GM21717 (cell line): ENCODE results near the gene PTDSS2.
A peak's percentile ranks its signal among the peaks of the same experiment; 100 is the strongest.

ENCODE experiments used
- ATAC-seq: cut with Tn5 transposase; IDR thresholded peaks from one replicate; pipeline ENCODE4 v1.9.1; 2021; ENCODE audit warnings: mild to moderate bottlenecking, moderate library complexity; ENCODE audit not compliant: unreplicated experiment

The PTDSS2 gene

DNA sequence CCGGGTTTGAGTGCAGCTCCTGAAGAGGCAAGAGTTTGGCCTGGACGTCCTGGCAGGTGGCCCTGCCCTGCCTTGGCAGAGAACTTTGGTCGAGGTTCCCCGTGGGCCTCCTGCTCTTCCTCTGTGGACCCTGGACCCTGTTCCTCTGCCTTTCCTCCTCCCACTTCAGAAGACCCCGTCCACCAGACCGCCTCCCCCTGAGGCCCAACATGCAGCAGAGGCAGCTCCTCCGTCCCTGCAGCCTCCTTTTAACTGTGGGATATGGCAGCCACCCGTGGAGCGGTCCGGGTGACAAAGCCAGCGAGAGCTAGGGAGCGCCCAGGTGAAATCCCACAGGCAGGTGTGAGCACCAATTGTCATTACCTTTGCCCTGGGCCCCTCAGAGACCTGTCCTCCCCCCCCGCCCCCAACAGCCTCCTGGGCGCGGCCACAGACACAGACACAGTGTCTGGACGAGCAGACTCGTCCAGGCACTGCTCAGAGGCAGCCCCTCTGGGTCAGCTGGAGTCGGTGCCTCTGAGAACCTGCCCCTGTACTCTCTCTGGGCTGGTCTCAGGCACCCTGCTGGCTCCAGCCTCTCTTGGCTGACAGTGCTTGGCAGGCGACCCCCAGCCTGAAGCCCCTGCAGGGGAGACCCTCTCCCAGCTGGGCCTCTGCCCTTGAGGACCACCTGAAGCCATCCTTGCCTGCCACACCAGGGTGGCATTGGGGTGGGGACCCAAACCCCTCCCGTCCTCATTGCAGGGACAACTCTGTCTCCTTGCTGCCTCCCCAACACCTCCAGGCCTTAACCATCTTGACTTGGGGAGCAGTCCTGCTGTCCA, 4.1 kb upstream of the PTDSS2 start:
- no peak for ATAC-seq

GRCh38 chr11:446891-447290, 3.2 kb upstream of the PTDSS2 start:
- no peak for ATAC-seq

- ATAC-seq, result peak; percentile 42
Measured at GRCh38 chr11:447923-448731, 2.0 kb upstream of the PTDSS2 start.

- ATAC-seq, result no peak
Measured at GRCh38 chr11:450809-451451, 851 bp downstream of the PTDSS2 start.

GRCh38 chr11:451738-452137, 1.7 kb downstream of the PTDSS2 start:
- no peak for ATAC-seq

DNA sequence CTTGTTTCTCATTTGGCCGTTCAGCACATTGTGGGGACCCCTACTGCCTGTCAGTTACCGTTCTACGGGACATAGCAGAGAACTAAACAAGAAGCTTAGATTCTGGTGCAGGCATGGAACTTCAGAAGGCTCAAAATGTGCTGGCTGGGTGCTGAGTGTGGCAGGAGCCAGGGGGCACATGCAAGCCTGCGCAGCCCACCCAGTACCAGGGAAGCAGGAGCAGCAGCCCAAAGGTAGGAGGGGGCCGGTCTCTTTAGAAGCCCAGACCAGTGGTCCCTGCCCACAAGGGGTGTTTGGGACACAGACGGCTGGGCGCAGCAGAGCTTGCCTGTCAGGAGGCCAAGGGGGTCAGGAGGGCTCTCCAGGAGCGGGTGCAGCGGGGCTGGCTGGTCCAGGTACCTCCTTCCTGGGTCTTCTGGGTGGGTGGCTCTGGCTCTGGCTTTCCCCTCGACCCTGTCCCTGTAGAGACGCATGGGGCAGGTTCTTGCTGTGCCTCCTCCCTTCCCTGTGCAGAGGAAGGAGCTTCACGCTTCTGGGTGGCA, 2.2 kb downstream of the PTDSS2 start:
- ATAC-seq, result no peak

GRCh38 chr11:452916-453527, 2.9 kb downstream of the PTDSS2 start:
- ATAC-seq, result no peak

- no peak for ATAC-seq
Measured at GRCh38 chr11:453564-453963, 3.5 kb downstream of the PTDSS2 start.

DNA sequence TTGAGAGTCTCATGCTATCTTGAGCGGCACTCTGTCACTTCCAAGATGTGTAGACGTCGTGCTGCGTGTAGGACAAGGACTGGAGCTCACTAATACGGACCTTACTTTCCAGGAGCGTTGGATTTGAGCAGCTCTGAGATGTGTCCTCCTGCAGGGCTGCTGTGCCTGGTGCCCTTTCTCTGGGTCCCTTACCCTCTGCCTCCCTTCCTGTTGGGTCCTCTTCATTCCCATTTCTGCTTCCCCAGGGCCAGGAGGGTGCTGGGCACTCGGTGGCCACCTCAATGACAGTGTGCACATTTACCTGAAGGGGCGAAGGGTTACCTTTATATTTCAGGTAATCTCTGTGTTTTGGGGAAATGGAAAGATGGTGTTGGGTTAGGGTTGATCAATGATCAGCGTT, 4.0 kb downstream of the PTDSS2 start:
- no peak for ATAC-seq

- ATAC-seq, result no peak
Measured at GRCh38 chr11:454801-455565, 4.9 kb downstream of the PTDSS2 start.

- ATAC-seq, result no peak
Measured at GRCh38 chr11:455566-456147, 5.6 kb downstream of the PTDSS2 start.

GRCh38 chr11:456533-456932, 6.5 kb downstream of the PTDSS2 start:
- no peak for ATAC-seq

DNA sequence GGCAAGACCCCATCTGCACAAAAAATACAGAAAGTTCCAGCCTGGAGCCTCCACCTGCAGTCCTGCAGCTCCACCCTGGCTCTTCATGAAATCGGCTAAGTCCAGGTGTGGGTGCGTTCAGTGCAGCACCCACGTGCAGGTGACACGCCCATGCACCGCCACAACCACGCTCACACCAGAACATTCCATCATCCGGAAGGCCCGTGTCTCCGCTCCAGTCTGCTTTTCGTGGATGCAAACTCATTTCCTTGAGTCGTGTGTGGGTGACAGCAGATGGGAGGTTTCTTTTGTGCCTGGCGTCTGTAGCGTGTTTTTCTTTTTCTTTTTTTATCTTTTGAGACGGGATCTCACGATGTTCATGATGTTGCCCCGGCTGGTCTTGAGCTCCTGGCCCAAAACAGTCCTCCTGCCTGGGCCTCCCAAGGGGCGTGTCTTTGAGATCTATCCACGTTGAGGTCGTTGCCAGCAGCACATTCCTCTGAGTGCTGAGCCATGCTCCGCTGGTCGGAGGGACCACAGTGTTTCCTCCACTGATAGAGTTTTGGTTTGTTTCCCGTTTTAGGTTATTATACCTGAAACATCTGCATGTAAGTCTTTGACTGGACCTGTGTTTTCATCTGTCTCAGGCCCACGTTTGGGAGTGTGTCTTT, 7.2 kb downstream of the PTDSS2 start:
- ATAC-seq, result no peak

GRCh38 chr11:459511-460220, 9.6 kb downstream of the PTDSS2 start:
- no peak for ATAC-seq

DNA sequence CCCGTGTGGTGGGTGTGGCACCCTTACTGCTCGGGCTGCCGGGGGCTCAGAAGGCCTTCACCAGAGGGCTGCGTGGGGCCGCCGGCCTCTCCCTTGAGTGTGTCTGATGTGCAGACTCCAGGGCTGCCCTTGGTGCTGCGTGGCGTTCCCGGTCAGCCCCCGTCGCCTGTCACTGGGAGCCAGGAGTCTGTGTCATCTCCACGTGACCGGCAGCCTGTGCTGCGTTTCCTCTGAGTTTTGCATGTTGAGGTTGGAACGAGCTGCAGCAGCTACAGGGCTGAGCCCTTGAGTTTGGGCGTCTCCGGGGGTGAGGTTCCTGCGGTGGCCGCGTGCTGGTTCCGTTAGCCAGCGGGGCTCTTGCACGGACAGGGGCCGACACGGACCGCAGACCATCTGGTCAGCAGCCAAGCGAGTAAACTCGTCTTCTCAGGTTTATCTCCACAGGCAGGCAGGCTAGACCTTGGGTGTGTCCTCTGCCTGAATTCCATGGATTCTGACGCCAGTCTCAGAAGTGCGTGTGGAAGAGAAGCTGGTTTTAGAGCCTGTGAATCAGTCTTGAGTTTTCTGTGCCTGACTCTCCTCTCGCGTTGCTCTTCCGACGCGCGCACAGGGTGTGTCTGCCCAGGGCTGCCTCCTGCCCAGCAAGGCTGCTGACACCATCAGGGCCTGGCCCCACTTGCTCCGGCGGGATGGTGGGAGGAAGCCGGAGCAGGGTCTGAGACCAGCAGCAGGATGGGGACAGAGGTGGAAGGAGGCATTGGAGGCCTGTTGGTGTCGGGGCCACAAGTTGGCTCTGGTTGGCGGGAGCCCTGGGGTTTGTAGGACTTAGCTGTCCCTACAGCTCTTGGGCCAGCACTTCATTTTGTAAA, 10.5 kb downstream of the PTDSS2 start:
- no peak for ATAC-seq

GRCh38 chr11:461626-462025, 11.5 kb downstream of the PTDSS2 start:
- no peak for ATAC-seq

GRCh38 chr11:462107-462890, 12.2 kb downstream of the PTDSS2 start:
- no peak for ATAC-seq
